AG08395 (cell line): Measurements from ENCODE around the gene ST3GAL2.
"Not testable (repeated sequence)": the region's sequence is repeated elsewhere in the genome, so short reads cannot be mapped to it uniquely, and the experiment has no call there.

Experiments
- DNase-seq: peaks from one replicate; pipeline ENCODE4 v3.0.0; 2012; ENCODE audit warnings: mixed read lengths, low spot score

The ST3GAL2 gene

DNA sequence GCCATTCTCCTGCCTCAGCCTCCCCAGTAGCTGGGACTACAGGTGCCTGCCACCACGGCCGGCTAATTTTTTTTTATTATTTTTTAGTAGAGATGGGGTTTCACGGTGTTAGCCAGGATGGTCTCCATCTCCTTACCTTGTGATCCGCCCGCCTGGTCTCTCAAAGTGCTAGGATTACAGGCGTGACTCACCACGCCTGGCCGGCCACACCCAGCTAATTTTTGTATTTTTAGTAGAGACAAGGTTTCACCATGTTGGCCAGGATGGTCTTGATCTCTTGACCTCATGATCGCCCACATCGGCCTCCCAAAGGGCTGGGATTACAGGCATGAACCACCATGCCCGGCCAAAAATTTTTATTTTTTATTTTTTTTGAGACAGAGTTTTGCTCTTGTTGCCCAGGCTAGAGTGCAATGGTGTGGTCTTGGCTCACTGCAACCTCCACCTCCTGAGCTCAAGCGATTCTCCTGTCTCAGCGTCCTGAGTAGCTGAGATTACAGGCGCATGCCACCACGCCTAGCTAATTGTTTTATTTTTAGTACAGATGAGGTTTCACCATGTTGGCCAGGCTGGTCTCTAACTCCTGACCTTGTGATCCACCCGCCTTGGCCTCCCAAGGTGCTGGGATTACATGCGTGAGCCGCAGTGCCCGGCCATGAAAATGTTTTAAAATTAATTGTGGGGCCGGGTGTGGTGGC is 52.5 kb downstream of the ST3GAL2 start:
- DNase-seq = not testable (repeated sequence)

DNA sequence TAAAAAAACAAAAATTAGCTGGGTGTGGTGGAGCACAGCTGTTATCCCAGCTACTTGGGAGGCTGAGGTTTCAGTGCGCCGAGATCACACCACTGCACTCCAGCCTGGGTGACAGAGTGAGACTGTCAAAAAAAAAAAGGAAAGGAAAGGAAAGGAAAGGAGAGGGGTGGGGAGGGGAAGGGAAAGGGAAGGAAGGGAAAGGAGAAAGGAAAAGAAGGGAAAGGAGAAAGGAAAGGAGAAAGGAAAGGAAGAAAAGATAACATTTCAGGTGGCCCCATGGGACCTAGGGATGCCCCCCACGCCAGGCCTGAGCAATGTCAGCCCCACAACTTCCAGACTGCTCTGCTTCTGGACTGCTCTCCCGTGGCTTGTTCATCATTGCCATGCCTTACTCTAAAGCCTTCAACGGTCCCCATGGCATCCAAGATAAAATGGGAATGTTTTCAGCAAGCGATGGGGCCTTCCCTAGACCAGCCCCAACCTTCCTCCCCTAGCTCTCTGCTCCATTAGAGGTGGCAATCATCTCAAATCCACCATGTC is 55.4 kb downstream of the ST3GAL2 start:
- no peak for DNase-seq

DNA sequence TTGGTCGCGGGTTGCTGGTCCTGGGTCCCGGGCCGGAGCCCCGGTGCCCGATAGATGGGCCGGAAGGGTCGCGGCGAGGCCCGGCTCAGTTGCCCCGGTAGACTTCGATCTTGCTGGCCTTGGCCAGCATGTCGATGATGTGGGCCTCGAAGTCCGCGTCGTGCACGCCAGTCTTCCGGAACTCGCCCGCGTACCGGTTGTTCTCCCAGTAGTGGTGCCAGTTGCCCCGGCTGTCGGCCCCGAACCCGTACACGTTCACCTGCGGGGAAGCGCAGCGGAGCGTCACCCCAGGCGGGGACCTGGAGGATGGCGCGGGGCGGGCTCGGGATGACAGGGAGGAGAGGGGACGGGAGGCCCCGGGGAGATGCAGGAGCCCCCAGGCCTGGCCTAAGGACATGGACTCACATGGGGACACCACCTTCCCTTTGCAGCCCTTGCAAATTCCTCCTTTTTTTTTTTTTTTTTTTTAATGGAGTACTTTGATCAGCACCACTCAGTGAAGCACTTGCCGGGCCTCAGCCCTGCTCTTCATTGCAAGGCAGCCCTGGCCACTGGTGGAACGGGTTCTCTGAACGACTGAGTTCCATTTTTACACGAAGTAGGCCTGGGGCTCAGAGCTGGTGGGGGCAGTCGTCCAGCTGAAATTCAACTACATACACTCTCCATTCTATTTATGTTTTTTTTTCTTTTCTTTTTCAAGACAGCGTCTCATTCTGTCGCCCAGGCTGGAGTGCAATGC is 57.1 kb downstream of the ST3GAL2 start:
- DNase-seq = no peak

DNA sequence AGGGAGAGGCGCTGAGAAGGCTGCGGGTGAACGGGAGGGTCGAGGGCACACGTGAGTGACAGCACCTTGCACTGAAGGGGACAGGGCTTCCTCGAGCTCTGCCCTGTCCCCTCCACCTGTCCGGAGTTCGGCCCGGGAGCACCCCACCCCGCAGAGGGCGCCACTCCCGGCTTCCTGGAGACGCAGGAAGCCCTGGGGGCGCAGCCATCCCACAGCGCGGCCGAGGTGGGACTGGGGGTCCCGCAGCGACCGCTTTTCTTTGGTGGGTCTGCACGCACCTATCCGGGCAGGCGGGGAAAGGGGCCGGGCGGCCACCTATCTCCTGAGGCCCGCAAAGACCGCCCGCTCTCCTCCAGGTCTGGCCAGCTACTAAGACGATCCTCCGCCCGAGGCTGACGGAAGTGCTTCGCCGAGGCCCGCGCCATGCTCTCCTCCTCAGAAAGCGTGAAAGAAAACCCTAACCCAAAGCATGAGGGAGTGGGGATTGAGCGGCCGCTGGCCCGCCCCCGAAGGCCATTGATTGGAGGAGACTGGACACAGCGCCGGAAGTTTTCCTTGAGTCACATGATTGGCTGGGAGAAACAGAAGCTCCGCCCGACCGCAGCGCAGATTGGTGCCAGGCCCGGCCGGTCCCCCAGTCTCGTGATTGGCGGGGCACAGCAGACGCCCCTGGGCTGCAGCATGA is 57.8 kb downstream of the ST3GAL2 start:
- peak; percentile 97 for DNase-seq

DNA sequence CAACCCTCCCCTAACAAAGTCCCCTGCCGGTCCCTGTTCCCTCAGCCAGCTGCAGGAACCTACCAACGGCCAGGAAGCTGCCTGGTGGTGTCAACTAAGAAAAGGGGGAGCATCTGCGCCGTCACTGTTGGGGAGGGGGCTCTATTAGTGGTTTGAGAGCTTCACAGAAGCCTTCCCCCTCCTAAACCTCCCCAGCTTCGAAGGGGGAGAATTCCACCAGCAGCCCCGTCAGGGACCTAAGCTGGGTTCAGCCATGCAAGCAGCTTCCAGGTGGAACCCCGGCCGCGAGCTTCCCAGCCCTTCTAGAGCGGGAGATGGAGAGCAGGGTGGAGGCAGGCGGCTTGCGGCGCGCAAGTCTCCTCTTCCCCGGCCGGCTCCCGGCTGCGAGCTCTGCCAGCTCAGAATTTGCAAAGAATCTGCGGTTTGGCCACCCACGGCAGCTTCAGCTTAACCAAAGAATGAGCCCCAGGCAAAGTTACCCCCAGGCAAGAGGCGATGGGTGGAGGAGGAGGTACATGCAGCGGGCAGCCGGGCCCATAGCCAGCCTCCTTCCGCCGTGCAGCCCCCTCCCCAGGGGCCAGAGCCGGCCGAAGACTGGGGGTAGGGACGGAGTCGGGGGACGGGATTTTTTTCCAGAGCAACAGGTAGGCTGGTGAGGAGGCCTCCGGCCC is 58.5 kb downstream of the ST3GAL2 start:
- DNase-seq = peak; percentile 84

DNA sequence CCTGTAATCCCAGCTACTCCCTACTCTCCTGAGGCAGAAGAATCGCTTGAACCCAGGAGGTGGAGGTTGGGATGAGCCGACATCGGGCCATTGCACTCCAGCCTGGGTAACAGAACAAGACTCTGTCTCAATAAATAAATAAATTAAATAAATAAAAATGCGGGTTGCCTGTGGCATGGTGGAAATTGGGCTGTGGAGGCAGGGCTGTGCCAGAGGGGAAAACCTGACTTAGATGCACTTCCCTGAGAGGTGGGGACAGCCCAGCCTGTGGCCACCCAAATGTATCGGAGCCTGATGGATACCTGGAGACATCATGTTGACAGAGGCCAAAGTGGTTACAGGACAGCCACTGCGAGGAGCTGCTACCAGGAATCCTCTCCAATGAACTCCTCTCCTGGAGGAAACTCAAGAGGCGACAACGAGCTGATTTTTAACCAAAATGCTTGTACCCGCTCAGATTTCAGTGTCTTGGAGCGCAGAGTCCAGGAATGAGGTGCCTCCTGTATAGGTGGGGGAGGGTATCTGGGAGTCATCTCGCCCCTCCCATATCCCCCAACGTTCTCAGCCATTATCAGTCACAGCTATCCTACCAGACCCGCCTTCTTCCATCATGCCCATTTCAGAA is 59.9 kb downstream of the ST3GAL2 start:
- DNase-seq = no peak

DNA sequence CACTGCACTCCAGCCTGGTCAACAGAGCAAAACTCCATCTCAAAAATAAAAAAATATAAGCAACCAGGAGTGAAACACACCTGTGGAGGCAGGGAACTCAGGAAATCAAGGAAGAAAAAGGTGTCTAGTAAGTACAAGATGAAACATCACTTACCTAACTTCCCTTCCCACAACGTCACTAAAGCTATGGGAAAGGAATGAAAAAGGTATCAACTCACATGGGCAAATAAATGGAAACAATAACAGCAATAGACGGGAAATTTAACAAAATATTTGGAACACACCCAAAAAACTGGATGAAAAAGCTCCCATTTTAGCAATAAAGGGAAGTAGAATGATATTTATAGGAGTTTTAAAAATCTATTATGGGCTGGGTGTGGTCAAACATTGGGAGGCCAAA is 61.1 kb downstream of the ST3GAL2 start:
- no peak for DNase-seq

DNA sequence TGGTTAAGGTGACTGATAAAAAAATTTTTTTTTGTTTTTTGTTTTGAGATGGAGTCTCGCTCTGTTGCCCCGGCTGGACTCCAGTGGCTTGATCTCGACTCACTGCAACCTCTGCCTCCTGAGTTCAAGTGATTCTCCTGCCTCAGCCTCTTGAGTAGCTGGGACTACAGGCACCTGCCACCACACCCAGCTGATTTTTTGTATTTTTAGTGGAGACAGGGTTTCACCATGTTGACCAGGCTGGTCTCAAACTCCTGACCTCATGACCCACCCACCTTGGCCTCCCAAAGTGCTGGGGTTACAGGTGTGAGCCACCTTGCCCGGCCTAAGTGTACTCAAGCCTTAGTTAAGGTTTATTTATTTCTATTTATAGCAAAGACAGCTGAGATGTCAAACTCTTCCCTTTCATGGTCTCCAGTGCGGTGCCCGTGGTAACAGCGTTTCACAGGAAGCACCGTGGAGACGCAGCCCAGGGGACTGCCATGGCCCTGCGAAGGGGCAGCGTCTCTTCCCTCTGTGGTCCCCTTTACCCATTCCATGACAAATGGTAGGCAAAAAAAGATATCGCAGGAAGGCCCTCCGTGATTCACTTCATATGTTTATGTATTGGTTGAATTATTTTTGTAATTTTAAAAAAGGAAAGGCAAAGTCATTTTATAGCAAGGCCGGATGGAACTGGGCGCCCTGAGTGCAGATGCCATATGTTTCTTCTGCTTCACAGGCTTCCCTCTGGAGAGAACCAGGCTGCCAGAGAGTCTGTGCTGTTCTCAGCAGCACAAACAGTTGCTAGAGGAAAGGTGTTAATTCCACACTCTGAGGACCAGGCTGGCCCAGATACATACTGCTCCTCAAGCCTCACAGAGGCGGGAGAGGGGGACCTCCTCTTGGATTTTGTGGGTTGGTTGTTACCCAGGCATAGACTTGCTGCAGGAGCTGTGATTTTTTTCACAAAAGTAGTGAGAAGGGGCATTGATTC is 63.0 kb downstream of the ST3GAL2 start:
- no peak for DNase-seq

DNA sequence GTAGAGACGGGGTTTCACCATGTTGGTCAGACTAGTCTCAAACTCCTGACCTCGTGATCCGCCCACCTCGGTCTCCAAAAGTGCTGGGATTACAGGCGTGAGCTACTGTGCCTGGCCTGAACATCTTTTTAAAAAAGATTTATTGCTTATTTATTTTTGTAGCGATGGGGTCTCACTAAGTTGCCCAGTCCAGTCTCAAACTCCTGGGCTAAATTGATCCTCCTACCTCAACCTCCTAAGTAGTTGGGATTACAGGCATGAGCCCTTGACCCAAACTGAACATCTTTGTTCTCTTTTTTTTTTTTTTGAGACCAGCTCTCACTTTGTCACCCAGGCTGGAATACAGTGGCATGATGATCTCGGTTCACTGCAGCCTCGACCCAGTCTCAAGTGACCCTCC is 64.7 kb downstream of the ST3GAL2 start:
- no peak for DNase-seq

DNA sequence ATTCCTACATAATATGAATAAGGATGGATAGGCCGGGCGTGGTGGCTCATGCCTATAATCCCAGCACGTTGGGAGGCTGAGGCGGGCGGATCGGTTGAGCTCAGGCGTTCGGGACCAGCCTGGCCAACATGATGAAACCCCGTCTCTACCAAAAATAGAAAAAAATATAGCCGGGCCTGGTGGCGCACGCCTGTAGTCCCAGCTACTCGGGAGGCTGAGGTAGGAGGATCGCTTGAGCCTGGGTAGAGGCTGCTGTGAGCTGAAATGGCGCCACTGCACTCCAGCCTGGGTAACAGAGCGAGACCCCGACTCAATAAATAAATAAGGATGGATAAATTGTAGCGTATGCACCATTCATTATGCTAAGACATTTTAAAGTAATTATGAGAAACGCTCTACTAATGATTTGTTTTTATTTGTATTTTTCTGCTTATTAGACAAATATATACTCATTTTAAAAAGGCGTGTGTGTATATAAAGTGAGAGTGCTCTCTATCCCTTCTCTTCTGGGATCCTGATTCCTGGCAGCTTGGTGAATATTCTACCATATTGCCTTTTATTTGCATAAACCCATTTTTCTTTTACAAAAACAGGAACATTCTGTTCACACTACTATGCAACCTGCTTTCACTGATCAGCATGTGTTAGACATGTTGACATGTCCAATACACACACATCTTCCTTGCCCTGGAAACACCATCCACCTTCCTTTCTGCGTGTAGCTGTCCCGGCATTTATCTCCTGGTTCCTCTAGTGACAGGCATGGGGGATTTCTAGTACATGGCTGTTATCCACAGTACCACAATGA is 65.8 kb downstream of the ST3GAL2 start:
- DNase-seq = no peak

DNA sequence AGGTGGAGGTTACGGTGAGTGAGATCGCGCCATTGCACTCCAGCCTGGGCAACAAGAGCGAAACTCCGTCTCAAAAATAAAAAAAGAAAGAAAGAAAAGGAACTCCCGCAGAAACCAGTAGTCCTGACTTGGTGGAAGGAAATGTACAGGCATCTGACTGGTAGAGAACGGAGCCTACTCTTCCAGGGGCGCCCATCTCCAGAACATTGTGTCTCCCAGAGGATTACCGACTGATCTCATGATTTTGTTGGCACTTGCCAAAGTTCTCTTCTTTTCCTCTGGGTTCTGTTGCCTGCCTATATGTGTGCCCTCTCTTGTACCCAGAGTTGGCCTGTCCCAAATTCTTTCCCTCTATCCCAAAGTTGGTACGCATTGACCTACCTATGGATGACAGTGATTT is 68.0 kb downstream of the ST3GAL2 start:
- no peak for DNase-seq

DNA sequence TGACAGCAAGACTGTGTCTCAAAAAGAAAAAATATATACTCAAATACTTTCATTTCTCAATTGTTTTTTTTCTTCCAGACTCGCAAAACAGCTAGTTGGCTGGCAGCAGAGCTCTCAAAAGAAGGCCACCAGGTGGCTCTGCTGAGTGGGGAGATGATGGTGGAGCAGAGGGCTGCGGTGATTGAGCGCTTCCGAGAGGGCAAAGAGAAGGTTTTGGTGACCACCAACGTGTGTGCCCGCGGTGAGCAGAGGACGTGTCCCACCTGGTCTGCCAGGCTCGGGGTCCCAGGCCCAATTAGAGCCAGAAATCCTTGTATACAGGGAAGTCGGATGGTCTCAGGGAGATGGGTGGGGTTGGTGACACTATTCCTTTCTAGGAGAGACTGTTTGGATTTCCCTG is 68.8 kb downstream of the ST3GAL2 start:
- peak; percentile 12 for DNase-seq

DNA sequence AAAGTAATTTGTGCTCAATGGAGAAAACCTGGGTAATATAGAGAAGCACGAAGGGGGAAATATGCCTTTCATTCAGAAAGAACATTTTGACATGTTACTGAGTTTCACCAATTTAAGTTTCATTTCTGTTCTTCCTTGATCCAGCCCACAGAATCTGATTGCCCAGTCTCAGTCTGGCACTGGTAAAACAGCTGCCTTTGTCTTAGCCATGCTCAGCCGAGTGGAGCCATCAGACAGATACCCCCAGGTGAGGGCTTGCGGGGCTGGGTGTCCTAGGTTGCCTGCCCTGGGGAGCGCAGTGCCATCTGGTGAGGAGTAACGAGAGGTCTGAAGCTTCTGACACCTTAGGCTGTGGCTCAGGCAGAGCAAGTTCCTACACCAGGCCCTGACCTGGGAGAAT is 74.5 kb downstream of the ST3GAL2 start:
- no peak for DNase-seq

DNA sequence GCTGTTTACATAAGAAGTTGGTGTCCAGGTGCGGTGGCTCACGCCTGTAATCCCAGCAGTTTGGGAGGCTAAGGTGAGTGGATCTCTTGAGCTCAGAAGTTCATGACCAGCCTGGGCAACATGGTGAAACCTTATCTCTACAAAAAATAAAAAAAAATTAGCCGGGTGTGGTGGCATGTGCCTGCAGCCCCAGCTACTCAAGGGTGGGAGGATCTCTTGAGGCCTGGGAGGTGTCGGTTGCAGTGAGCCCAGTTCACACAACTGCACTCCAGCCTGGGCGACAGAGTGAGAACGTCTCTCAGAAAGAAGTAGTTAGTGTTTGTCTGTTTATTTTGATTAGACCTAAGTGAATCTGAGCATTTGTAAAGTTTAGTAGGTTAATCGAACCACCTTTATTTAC is 79.3 kb downstream of the ST3GAL2 start:
- no peak for DNase-seq

DNA sequence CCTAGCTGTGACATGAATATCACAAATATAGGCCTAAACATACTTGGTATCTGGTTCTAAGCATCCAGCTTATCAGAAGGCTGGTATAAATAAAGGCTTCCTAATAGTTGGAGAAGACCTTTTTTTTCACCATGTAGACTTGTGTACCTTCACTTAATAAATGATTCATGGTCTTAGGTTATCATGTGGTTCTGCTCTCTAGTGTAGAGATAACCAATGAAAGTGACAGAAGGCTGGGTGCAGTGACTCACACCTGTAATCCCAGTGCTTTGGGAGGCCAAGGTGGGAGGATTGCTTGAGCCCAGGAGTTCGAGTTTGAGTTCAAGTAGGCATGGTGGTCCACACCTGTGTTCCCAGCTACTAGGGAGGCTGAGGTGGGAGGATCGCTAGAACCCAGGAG is 89.1 kb downstream of the ST3GAL2 start:
- DNase-seq = no peak

DNA sequence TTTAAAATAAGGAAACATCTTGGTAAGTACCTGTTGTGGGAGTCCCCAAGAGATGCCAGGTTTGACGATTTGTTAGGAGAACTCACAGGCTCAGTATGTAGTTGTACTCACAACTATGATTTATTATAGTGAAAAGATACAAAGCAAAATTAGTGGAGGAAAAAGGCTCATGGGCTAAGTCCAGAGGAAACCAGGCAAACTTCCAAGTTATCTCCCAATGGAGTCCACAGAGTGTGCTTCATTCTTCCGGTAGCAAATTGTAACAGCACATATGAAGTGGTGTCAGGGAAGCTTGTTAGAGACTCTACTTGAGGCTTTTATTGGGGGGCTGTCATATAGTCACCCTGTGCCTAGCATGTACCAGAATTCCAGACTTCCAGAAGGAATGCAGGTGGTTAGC is 89.9 kb downstream of the ST3GAL2 start:
- DNase-seq = no peak

DNA sequence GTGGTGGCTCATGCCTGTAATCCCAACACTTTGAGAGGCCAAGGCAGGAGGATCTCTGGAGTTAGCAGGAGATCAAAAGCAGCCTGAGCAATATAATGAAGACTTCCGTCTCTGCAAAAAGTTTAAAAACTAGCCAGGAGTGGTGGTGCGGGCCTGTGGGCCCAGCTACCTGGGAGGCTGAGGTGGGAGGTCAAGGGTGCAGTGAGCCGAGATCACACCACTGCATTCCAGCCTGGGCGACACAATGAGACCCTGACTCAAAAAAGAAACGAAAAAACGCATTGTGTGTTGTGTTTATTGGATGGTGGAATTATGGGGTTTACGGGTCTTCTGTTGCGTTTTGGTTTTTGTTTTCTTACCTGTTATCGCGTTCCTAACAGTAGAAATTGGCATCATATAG is 93.1 kb downstream of the ST3GAL2 start:
- DNase-seq = no peak

DNA sequence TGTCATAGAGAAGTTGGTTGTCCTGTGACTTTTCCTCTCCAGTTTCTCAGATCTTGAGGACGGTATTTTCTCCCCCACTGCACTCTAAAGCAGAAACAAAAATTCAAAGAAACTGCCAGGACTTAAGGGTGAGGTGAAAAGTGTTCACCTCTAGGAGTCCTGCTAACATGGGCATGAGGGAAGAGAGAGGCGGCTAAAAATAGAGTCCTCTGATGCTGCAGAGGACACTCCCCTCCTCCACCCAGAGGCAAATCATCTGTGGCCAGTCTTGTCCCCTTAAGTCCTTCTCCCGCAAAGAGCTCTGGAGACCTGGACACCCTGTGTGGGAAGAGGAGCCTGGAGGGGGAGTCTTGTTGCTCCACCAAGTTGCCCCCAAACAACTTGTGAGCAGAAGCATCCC is 96.9 kb downstream of the ST3GAL2 start:
- DNase-seq = no peak

DNA sequence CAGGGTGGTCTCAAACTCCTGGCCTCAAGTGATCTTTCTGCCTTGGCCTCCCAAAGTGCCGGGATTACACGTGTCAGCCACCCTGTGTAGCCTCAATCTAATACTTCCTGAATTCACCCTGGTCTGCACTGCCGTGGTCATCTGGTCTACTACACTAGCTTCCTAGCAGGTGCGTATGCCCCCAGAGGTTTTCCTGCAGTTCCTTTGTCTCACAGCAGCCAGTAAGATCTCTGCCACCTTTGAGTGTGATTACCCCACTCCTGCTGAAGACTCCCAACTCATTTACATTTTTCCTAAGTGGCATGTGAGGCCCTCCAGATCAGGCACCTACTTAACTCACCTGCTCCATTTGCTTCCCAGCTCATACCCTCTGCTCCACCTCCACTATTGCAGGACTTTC is 97.3 kb downstream of the ST3GAL2 start:
- no peak for DNase-seq

DNA sequence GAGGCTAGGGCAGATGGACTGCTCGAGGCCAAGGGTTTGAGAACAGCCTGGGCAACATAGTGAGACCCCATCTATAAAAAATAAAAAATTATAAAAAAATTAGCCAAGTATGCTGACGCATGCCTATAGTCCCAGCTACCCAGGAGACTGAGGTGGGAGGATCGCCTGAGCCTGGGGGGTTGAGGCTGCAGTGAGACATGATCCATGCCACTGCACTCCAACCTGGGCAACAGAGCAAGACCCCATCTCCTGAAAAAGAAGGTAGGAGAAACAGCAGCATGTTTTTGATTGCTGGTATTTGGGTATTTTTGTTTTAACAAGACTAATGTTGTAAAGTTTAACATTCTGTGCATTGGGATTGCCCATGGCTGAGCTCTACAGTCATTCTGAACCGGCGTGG is 101.1 kb downstream of the ST3GAL2 start:
- no peak for DNase-seq
